Right lobe of liver (tissue), 6 donors: ENCODE measurements around the gene IL31RA. TPM values are rescaled to one million over a fixed set of nuclear protein-coding genes. Genes with fewer than 3 reads are reported as not detected.
"Not testable (repeated sequence)": the region's sequence is repeated elsewhere in the genome, so short reads cannot be mapped to it uniquely, and the experiment has no call there.

Source experiments
- ATAC-seq, 4 donors: fragments of 200-7000 bp; cut with Tn5 transposase; one replicate each; pipeline ENCODE4 v1.9.1; 2020; ENCODE audit warnings: mild to moderate bottlenecking in 4 of 4, moderate library complexity in 4 of 4
- DNase-seq, 3 donors: peaks; one replicate each; pipeline ENCODE4 v3.0.0-alpha.2; 2020
- H3K27ac ChIP-seq, 3 donors: fragments of 200-600 bp; one replicate each; pipeline ENCODE4 v1.8.0; 2022
- H3K27me3 ChIP-seq, 2 donors: fragments of 200-600 bp; one replicate each; pipeline ENCODE4 v1.8.0; 2022
- H3K36me3 ChIP-seq, 4 donors: fragments of 200-600 bp; sonication (generic) in 1 of 4; one replicate each; pipeline versions ENCODE4 v1.5.1 to v1.8.0; 2017 to 2022; ENCODE audit warnings: control low read depth in 1 of 4
- H3K4me1 ChIP-seq, 4 donors: fragments of 200-600 bp; sonication (generic) in 1 of 4; one replicate each; pipeline versions ENCODE4 v1.5.1 to v1.8.0; 2017 to 2022; ENCODE audit warnings: control low read depth in 1 of 4
- H3K4me3 ChIP-seq, 3 donors: fragments of 200-600 bp; one replicate each; pipeline ENCODE4 v1.8.0; 2022
- H3K9me3 ChIP-seq, 4 donors: fragments of 200-600 bp; sonication (generic) in 1 of 4; one replicate each; pipeline versions ENCODE4 v1.5.1 to v1.8.0; 2017 to 2022; ENCODE audit warnings: control low read depth in 1 of 4
- POLR2A ChIP-seq: fragments of 450-650 bp; IDR thresholded peaks from one replicate; pipeline ENCODE4 v1.6.1; 2017; ENCODE audit warnings: antibody characterized with exemption, mild to moderate bottlenecking
- WGBS: methylation state at CpG from one replicate; pipeline ENCODE4 v1.1.6; 2018; ENCODE audit warnings: low coverage, low lambda C conversion rate; ENCODE audit not compliant: insufficient coverage; ENCODE audit errors: missing lambda C conversion rate; 5-methylcytosine and 5-hydroxymethylcytosine counted together
- intact Hi-C, 2 donors: fragments of 100-400 bp; cut with DNase I; formaldehyde crosslinking; loops; one replicate each; pipeline versions ENCODE4 v1.11.2 to v1.14.1; 2022
- total RNA-seq, 6 experiments: library from RNA; depleted of rRNA in 2 of 6; stranded (reverse); fragments of >200 nt in 2 of 6; fragmentation: NEBNext Ultra II Directional in 3 of 6; extraction: Animal tissue kit (Norgen Biotek cat#: 25700) in 3 of 6; gene quantifications; one replicate each; pipeline versions ENCODE4 v1.1.0 to v1.2.4, GENCODE V29; 2016 to 2023
- TF ChIP-seq, protein P1 (sequence below), 4 donors: fragments of 200-600 bp in 3 of 4; fragments of 450-650 bp in 1 of 4; IDR thresholded peaks; one replicate each; pipeline versions ENCODE4 v1.5.1 to v1.8.0; 2016 to 2022; ENCODE audit warnings: antibody characterized with exemption in 4 of 4, mild to moderate bottlenecking in 2 of 4
- donor health status: DM: no; HTN: yes; CAD: no.
- donor health status: DM: no; HTN: no; CAD: no.
- donor health status: DM: no; HTN: no; CAD: no.
- donor health status: DM: no; HTN: yes; CAD: no.
- donor health status: DM: no; HTN: yes; CAD: no.

IL31RA gene
- total RNA-seq, 6 experiments from 2014 or later: not detected

DNA sequence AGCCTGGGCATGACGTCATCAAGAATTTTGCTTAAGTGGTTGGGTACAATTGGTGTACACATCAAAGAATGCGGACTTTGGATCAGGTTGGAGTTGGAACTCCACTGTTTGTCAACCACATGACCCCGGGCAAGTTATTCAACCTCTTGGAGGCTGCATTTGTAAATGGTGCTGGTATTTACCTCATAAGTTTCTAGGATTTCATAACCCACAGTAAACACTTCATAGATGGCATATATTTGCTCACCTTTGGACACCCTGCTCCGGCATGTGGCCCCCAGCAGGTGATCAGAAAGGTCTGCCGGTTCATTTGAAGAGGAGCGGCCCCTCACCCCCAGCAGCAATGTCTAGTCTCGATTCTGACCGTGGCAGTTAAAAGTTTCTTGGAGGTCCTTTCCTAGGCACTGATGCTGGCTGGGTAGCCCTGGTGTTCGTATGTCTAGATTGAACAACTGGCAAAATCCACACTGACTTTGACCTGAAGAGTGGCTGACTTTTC is 83.0 kb downstream of the IL31RA start:
- intact Hi-C loops: no loop called here
- DNase-seq (peak; percentile 71 to 89 (median 83)), ATAC-seq (peak; percentile 67 to 89 (median 74))
- Histone ChIP-seq H3K9me3 (no peaks in the 10 kb centered on the region), H3K27ac (peak overlapping the region in 2 of 3 donors; percentile 73 to 91), H3K4me3 (no peak overlapping the region), H3K27me3 (no peaks in the 10 kb centered on the region), H3K36me3 (peaks cover 0 to 13% (median 4%) of the 10 kb centered on the region in 4 donors), H3K4me1 (peaks cover 0 to 65% (median 27%) of the 10 kb centered on the region in 4 donors)
- 15% methylated on average over 6 of the region's 9 CpGs for WGBS
- peak; percentile 0 for TF ChIP-seq POLR2A
- TF ChIP-seq, protein P1, sequence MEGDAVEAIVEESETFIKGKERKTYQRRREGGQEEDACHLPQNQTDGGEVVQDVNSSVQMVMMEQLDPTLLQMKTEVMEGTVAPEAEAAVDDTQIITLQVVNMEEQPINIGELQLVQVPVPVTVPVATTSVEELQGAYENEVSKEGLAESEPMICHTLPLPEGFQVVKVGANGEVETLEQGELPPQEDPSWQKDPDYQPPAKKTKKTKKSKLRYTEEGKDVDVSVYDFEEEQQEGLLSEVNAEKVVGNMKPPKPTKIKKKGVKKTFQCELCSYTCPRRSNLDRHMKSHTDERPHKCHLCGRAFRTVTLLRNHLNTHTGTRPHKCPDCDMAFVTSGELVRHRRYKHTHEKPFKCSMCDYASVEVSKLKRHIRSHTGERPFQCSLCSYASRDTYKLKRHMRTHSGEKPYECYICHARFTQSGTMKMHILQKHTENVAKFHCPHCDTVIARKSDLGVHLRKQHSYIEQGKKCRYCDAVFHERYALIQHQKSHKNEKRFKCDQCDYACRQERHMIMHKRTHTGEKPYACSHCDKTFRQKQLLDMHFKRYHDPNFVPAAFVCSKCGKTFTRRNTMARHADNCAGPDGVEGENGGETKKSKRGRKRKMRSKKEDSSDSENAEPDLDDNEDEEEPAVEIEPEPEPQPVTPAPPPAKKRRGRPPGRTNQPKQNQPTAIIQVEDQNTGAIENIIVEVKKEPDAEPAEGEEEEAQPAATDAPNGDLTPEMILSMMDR (IDR thresholded peaks at IDR 0.05): no peak

DNA sequence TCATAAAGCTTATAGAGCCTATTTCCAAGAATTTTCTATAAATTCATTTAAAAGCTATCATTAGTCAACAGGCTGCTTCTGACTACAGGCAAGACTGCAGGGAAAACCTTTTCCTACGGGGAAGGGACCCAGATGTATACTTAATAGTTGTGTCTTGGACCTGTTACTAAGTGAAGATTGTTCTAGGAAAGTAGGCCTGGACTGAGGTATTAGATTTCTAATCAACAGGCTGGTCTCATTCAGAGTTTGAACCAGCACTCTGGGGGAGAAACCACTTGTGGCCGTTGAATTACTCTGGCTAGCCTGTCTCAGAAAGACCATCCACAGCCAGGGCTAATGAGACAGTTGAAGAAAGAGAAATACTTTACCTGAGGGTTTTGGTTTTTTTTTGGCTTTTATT is 83.6 kb downstream of the IL31RA start:
- Histone ChIP-seq H3K27me3 (no peaks in the 10 kb centered on the region), H3K9me3 (no peaks in the 10 kb centered on the region), H3K27ac (peak overlapping the region in 2 of 3 donors; percentile 73 to 91), H3K4me3 (no peak overlapping the region), H3K36me3 (peaks cover 0 to 16% (median 7%) of the 10 kb centered on the region in 4 donors), H3K4me1 (peaks cover 0 to 65% (median 27%) of the 10 kb centered on the region in 4 donors)
- ATAC-seq (peak in 3 of 4 donors; percentile 3 to 10 (median 8)), DNase-seq (no peak)
- WGBS: 19% methylated on average over 2 of the region's 2 CpGs
- intact Hi-C loops: no loop called here
- TF ChIP-seq POLR2A: peak; percentile 1
- TF ChIP-seq, protein P1 (IDR thresholded peaks at IDR 0.05): no peak

DNA sequence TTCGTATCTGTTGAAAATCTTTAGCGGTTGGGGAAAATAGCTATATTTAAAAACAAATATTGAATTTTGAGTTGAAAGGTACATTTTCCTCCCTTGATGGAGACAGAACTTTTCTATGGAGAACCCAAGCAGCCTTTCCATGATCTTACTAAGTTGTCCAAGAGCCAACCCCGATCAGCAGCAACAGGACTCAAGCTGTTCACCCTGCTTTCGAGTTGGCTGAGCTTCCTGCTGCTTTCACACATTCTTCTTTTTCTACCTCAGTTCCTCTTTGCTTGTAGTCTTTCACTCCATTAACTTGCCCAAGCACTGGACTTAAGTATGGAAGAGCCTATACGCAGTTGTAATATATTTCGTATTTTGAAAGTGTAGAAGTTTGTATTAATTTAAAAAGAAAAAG is 84.2 kb downstream of the IL31RA start:
- H3K27me3 ChIP-seq: no peaks in the 10 kb centered on the region
- H3K9me3 ChIP-seq: no peaks in the 10 kb centered on the region
- 60% methylated on average over 6 of the region's 6 CpGs for WGBS
- TF ChIP-seq, protein P1 (IDR thresholded peaks at IDR 0.05): no peak
- no peak for TF ChIP-seq POLR2A
- no peak overlapping the region for H3K4me3 ChIP-seq
- DNase-seq (no peak), ATAC-seq (peak in 1 of 4 donors; percentile 7)
- H3K4me1 ChIP-seq: peaks cover 0 to 67% (median 27%) of the 10 kb centered on the region in 4 donors
- intact Hi-C loops: no loop called here
- H3K27ac ChIP-seq: peak overlapping the region in 2 of 3 donors; percentile 73 to 91
- H3K36me3 ChIP-seq: peaks cover 0 to 22% (median 11%) of the 10 kb centered on the region in 4 donors

DNA sequence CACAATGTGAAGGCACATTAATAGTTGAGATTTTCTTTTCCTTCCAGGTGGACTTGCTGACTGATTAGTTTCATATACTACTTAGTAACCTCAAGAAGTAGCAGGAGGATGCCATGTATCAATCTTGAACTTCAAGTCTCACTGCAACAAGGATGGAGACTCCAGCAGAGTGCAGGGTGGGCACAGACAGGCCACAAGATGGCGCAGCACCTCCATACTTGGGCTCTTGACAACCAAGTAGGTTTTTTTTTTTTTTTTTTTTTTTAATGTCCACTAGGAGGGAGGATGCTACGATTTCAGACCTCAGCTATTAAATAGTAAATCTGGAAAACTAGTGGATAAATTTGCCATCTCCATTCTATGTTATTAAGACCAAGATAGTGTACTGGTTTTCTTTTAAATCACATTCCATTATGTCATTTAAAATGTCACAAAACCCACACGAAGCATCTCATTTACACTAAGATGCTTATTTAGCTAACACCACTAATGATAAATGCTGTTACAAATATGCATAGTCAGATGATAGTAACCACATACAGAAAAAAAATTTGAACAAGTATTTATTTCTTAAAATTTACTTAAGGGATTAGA is 85.0 kb downstream of the IL31RA start:
- intact Hi-C loops: no loop called here
- 33% methylated on average over 3 of the region's 3 CpGs for WGBS
- Histone ChIP-seq H3K4me3 (no peak overlapping the region), H3K27ac (peak overlapping the region in 2 of 3 donors; percentile 73 to 91), H3K36me3 (peaks cover 0 to 30% (median 16%) of the 10 kb centered on the region in 4 donors), H3K9me3 (no peaks in the 10 kb centered on the region), H3K27me3 (no peaks in the 10 kb centered on the region), H3K4me1 (peaks cover 0 to 73% (median 27%) of the 10 kb centered on the region in 4 donors)
- DNase-seq (peak; percentile 69 to 76 (median 75)), ATAC-seq (peak; percentile 27 to 42 (median 34))
- TF ChIP-seq, protein P1 (IDR thresholded peaks at IDR 0.05): peak; percentile 61 to 78 (median 72)
- TF ChIP-seq POLR2A: no peak

DNA sequence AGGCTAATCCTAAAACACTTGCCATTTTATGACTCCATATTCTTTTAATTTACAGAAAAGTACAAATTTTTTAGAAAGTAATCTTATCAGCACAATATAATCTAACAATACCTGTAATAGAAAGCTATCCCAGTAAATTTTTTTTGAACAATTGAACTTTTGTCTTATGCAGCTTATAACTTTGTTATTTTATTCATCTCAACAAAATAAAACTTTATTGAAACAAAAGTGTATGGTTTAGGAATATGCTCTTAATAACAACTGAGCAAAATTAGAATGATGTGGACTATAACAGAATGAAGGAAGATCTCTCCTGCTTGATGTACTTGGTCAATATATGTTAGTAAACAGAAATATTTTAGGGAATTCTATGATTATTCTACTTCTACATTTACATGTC is 86.4 kb downstream of the IL31RA start:
- H3K4me3 ChIP-seq, ATAC-seq, H3K9me3 ChIP-seq, DNase-seq, intact Hi-C loops, H3K27me3 ChIP-seq: not testable (repeated sequence)
- peak overlapping the region in 1 of 3 donors; percentile 30 for H3K27ac ChIP-seq
- peaks cover 0 to 71% (median 23%) of the 10 kb centered on the region in 4 donors for H3K4me1 ChIP-seq
- peaks cover 0 to 43% (median 22%) of the 10 kb centered on the region in 4 donors for H3K36me3 ChIP-seq

DNA sequence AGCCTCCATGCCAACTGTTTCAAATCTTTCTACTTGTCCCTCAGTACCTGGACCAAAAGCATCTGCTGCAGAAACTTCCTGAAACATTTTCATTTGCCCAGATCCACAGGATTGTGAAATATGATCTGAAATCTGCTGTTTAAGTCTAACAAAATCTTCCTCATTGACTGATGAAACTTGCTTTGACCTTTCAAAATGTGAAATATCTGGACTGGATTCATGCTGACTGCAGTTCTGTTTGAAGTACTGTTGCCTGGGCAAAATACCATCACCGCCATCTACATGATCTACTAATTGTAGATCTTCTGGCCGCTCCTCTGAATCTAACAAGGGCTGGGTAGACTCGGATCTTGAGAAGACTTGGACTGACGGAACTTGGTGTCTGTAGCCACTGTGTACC is 90.0 kb downstream of the IL31RA start:
- H3K27ac ChIP-seq: peak overlapping the region in 1 of 3 donors; percentile 45
- intact Hi-C loops: not testable (repeated sequence)

More for the DNA sequence above, 90.0 kb downstream of the IL31RA start:
- DNase-seq, H3K27me3 ChIP-seq, H3K4me3 ChIP-seq, H3K9me3 ChIP-seq: not testable (repeated sequence)
- ATAC-seq: peak; percentile 47 to 80 (median 51)
- peaks cover 0 to 60% (median 33%) of the 10 kb centered on the region in 4 donors for H3K36me3 ChIP-seq
- WGBS: 16% methylated on average over 2 of the region's 4 CpGs
- H3K4me1 ChIP-seq: peaks cover 0 to 39% (median 8%) of the 10 kb centered on the region in 4 donors
